NT2/D1 (cell line): ENCODE results near the gene CPEB4.

Experiments used
- DNase-seq: peaks from one replicate; pipeline ENCODE4 v3.0.0-alpha.2; 2011; ENCODE audit warnings: low read depth, low spot score
- H3K27me3 ChIP-seq: 2 replicates; pipeline ENCODE4 v1.6.0; 2011; ENCODE audit warnings: mild to moderate bottlenecking; ENCODE audit not compliant: insufficient read length, insufficient read depth
- H3K36me3 ChIP-seq: 2 replicates; pipeline ENCODE4 v1.6.1; 2011; ENCODE audit warnings: mild to moderate bottlenecking, low read length, mixed read lengths; ENCODE audit not compliant: insufficient read depth, insufficient read length
- H3K4me1 ChIP-seq: 2 replicates; pipeline ENCODE4 v1.5.1; 2011; ENCODE audit not compliant: insufficient read depth, insufficient read length
- H3K4me3 ChIP-seq: 2 replicates; pipeline ENCODE4 v1.5.1; 2011; ENCODE audit warnings: low read depth; ENCODE audit not compliant: insufficient read length
- H3K9ac ChIP-seq: 2 replicates; pipeline ENCODE4 v1.6.0; 2011; ENCODE audit warnings: low read depth; ENCODE audit not compliant: insufficient read length
- H3K9me3 ChIP-seq: 2 replicates; pipeline ENCODE4 v1.5.1; 2011; ENCODE audit warnings: mild to moderate bottlenecking, low read length; ENCODE audit not compliant: insufficient read depth
- SUZ12 ChIP-seq: IDR thresholded peaks from 2 replicates; pipeline ENCODE4 v1.6.1; 2011; ENCODE audit not compliant: insufficient read length, insufficient read depth; ENCODE audit errors: extremely low read depth
- YY1 ChIP-seq: IDR thresholded peaks from 2 replicates; pipeline ENCODE4 v1.6.1; 2011; ENCODE audit not compliant: insufficient read length, insufficient read depth
- ZNF274 ChIP-seq: IDR thresholded peaks from 2 replicates; pipeline ENCODE4 v1.6.1; 2011; ENCODE audit warnings: mild to moderate bottlenecking, low read depth, low read length

Gene CPEB4

DNA sequence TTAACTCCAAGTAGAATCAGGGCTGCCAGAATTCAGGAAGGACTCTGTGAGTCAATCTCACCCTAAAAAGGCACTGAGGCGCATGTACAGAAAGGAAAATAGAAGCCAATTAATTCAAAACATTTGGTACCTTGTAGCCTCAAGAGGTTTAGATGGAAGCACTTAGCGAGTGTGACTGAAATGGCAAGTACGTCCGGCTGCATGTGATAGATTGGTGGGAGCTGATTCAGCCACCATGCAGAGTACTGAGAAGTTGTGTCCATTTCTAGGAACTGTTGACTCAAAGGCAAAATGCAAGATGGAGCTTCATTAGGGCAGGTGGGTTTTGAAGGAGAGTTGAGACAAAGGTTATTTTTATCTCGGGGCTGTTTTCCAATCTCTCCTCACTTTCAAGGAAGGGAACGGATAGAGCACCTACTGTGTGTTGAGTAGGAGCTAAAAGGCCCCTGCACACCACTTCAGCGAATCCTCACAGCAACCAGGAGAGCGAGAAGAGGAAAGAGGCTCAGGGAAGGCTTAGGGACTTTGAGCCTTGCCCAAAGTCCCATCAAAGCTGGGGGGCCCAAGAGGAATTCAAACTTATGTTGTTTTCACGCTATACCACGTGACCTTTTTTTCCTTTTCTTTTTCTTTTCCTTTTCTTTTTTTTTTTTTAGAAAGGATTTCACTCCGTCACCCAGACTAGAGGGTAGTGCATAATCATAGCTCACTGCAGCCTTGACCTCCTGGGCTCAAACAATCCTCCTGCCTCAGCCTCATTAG lies 34.6 kb upstream of the CPEB4 start:
- no peaks in the 10 kb centered on the region for H3K4me1 ChIP-seq

DNA sequence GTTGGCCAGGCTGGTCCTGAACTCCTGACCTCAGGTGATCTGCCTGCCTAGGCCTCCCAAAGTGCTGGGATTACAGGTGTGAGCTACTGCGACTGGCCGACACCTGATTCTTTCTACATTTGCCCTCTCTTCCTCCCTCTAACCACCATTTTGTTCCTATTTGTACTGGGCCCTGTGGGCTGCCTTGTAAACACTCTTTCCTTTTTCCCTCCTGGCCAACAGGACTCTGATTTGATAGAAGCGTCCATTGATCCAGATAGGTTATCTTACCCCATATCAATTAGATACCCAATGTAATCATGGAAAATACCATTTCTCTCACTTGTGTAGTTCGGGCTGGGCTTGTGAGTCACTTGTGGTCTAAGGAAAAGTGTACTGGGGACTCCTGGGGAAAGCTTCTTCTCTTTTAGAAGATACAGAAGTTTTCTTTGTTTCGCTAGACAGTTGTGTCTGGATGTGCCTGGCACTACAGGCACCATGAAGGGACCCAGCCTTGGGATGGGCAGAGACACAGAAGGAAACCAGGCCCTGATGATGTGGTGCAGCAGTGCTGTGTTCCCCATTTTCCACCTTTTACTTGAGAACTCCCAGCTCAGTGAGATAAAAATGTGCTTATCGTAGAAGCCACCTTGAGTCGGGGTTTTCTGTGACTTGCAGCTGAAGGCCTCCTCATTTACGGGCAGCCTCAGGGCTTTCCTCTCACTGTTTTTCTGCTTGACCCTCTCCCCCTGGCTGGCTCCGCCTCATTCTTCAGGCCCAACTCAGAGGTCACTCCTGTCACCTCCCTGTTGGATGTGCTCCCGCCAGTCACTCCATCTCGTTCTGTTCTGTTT lies 32.8 kb upstream of the CPEB4 start:
- DNase-seq = no peak
- Histone ChIP-seq H3K4me1 (no peaks in the 10 kb centered on the region), H3K36me3 (no peaks in the 10 kb centered on the region), H3K9ac (no peak overlapping the region), H3K4me3 (no peak overlapping the region), H3K9me3 (no peaks in the 10 kb centered on the region), H3K27me3 (no peaks in the 10 kb centered on the region)
- TF ChIP-seq ZNF274 = no peak
- TF ChIP-seq SUZ12 = no peak
- TF ChIP-seq YY1 = no peak

More for the DNA sequence above, 34.6 kb upstream of the CPEB4 start:
- no peak for TF ChIP-seq SUZ12
- TF ChIP-seq ZNF274 = no peak
- Histone ChIP-seq H3K27me3 (no peaks in the 10 kb centered on the region), H3K9me3 (peaks cover 6% of the 10 kb centered on the region; the same call in 1 of the 2 replicates), H3K36me3 (no peaks in the 10 kb centered on the region), H3K4me3 (no peak overlapping the region), H3K9ac (no peak overlapping the region)
- DNase-seq = no peak

DNA sequence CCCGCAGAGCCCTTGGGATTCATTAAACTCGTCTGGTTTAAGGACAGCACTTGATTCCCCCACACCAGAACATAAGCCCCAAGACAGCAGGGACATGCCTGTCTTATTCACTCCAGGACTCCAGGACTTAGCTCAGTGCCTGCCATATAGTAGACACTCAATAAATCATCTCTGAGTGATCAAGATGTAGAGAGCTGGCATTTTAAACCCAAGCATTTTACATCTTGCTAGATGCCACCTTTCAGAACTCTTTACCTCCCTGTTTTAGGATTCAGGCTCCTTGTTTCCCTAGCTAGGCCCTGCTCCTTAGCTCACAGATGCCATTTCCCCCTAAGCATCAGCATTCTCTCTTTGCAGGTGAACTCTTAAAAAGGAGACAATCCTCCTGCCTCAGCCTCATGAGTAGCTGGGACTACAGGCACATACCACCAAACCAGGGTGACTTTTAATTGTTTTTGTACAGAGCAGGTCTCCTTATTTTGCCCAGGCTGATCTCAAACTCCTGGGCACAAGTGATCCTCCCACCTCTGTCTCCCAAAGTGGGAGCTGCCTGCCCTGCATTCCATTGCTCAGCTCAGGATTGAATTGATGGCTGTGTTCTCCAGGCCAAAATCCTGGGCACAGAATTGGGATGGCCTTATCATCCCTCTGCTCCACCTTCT lies 32.0 kb upstream of the CPEB4 start:
- no peak overlapping the region for H3K9ac ChIP-seq
- H3K9me3 ChIP-seq = no peaks in the 10 kb centered on the region
- no peaks in the 10 kb centered on the region for H3K36me3 ChIP-seq
- no peak for DNase-seq
- H3K27me3 ChIP-seq = no peaks in the 10 kb centered on the region
- TF ChIP-seq YY1 = no peak
- no peak for TF ChIP-seq SUZ12
- no peak for TF ChIP-seq ZNF274
- H3K4me3 ChIP-seq = no peak overlapping the region
- H3K4me1 ChIP-seq = no peaks in the 10 kb centered on the region

DNA sequence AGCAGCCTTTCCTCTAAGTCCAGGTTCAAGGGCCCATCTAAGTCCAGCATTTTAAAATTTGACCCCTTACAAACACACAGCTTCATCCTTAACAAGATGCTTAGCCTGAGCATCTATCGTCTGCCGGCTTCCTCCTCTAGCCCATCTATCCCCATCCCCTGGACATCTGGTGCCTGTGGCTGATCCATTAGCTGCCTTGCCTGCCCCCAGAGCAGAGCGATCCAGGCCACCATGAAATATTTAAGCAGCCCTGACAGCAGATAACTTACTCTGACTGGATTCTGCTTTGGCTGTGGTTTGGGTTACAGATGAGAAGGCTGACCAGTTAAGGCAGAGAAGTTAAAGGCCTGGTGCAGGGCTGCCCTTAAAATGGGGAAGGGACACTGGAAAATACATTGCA lies 30.9 kb upstream of the CPEB4 start:
- no peaks in the 10 kb centered on the region for H3K4me1 ChIP-seq
- no peaks in the 10 kb centered on the region for H3K36me3 ChIP-seq
- no peaks in the 10 kb centered on the region for H3K27me3 ChIP-seq
- H3K9me3 ChIP-seq = no peaks in the 10 kb centered on the region
- no peak for DNase-seq
- H3K9ac ChIP-seq = no peak overlapping the region
- H3K4me3 ChIP-seq = no peak overlapping the region
- TF ChIP-seq YY1 (no peak), SUZ12 (no peak), ZNF274 (no peak)

DNA sequence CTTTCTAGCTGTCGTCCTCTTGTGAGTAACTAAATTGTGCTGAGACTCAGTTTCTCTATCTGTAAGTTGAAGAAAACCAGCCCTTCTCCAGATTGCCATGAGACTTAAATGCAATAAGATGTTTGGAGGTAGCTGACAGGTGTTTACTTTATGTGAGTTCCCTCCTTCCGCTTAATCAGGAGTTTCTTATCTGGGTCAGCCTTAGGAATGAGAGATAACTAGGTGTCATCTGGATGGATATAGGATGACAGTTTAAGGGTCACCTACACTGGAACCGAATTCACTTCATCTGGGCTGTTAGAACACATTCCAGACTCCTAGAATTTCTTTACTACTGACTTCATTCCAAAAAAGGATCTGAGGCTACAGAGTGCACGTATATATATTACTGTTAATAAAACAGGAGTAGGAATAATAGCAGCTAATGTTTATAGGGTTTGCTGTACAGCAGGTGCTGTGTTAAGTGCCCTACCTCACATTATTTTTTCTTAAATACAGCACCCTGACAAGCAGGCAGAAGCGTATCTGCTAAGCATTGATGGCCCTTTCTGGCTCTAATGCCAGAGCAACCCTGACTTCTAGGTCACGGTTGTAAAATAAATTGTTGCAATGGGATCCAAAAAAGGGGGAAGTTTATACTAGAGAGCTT lies 30.0 kb upstream of the CPEB4 start:
- Histone ChIP-seq H3K36me3 (no peaks in the 10 kb centered on the region), H3K27me3 (no peaks in the 10 kb centered on the region), H3K4me1 (no peaks in the 10 kb centered on the region), H3K9me3 (no peaks in the 10 kb centered on the region), H3K9ac (no peak overlapping the region), H3K4me3 (no peak overlapping the region)
- no peak for DNase-seq
- no peak for TF ChIP-seq SUZ12
- TF ChIP-seq ZNF274 = no peak
- no peak for TF ChIP-seq YY1

DNA sequence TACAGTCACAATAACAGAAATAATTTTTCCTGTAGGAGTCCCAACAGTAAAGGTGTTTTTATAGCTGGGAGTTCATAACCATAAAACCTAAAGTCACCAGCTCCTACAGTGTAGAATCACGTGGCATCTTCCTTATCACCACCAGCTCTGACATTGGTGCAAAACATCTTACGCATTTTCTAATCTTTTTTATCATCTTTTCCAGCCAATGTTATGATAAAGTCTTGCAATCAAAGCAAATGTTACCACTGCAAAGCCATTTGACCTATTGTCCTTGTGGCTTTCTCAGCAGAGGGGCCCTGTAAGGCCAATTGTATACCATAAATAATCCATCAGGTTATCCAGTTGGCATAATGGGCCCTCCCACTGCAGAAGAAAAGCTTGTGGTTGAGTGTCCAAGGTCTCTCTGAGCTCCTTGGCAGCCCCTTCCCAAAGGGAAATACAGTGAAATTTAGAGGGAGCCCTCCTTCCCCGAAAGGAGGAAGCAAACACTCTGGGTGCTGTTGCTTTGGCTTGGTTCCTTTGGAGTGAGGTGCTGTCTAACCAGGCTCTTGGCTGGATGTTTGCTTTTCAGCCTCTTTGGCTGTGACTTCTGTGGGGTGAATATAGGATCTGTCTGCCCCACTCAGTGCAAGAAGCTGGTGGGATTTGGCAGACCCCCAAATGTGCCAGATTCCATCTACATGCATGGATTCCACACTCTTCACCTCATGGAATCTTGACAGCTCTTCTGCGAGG lies 29.3 kb upstream of the CPEB4 start:
- no peaks in the 10 kb centered on the region for H3K27me3 ChIP-seq
- H3K4me3 ChIP-seq = no peak overlapping the region
- H3K9me3 ChIP-seq = no peaks in the 10 kb centered on the region
- H3K9ac ChIP-seq = no peak overlapping the region
- no peak for DNase-seq
- no peaks in the 10 kb centered on the region for H3K4me1 ChIP-seq
- TF ChIP-seq SUZ12 = no peak
- no peak for TF ChIP-seq YY1
- no peak for TF ChIP-seq ZNF274
- H3K36me3 ChIP-seq = no peaks in the 10 kb centered on the region
